GM19238 (cell line): ENCODE measurements around the gene SURF1.
A peak's percentile ranks its signal among the peaks of the same experiment; 100 is the strongest.
"Not testable (repeated sequence)": the region's sequence is repeated elsewhere in the genome, so short reads cannot be mapped to it uniquely, and the experiment has no call there.

Source experiments
- DNase-seq: peaks from one replicate; pipeline ENCODE4 v3.0.0; 2011; ENCODE audit warnings: low spot score; ENCODE audit not compliant: insufficient read length

The SURF1 gene

DNA sequence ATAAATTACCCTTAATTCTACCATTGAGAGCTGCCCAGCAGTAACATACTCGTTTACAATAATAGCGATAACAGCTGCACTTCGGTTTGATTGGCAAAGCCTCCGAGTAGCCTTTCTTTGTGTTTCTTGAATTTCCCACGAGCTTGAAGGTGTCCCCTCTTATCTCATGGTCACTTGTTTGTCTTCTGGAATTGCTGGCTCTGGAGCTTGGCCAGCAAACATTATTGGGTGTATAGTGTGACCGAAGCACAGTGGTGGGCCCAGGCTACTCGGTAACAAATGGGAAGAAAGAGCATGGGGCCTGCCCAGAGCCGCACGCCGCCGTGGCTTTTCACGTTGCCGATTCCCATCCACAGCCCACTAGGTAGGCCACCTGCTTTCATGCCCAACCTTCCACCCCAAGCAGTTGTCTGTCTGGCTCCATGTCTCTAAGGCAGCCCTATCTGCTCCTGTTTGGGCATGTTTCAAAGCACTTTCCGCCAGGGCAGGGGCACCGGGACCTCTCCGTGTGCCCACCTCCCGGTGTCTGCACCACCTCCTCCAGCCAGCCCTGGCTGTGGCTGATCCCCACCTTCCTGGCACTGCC lies 28.5 kb upstream of the SURF1 start:
- DNase-seq: no peak

DNA sequence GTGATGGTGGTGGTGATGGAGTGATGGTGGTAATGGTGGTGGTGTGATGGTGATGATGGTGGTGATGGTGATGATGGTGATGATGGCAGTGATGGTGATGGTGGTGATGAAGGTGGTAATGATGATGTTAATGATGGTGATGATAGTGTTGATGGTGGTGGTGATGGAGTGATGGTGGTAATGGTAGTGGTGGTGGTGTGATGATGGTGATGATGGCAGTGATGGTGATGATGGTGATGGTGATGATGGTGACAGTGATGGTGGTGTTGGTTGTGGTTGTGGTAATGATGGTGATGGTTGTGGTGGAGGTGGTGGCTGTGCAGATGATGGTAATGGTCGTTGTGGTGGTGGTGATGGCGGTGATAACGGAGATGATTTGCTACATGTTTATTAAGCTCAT lies 27.2 kb upstream of the SURF1 start:
- no peak for DNase-seq

DNA sequence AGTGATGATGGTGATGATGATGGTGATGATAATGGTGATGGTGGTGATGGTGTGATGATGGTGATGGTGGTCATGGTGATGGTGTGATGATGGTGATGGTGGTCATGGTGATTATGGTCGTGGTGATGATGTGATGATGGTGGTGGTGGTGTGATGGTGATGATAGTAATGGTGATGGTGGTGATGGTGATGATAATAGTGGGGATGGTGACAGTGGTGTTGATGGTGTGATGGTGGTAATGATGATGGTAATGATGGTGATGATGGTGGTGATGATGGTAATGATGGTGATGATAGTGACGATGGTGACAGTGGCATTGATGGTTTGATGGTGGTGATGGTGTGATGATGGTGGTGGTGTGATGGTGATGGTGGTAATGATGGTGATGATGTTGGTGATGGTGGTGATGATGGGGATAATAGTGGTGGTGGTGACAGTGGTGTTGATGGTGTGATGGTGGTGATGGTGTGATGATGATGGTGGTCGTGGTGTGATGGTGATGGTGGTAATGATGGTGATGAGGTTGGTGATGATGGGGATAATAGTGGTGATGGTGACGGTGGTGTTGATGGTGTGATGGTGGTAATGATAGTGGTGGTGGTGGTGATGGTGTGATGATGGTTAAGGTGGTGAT lies 26.3 kb upstream of the SURF1 start:
- DNase-seq: no peak

DNA sequence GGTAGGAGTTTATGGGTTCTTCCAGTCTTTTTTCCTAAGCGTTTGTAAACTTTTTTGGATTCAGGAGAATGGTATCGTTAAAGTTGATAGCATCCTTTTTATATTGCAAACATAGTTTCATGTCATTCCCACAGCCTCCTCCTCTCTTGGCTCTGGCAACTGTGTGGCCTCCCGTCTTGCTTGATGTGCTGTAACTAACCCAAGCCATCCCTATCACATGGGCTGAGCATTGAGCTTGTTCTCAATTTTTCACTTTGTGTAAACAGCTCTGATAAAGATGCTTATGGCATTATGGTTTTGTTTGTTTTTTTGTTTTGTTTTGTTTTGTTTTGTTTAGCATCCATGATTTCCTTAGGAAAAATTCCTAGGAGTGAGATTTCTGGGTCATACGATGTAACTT lies 24.4 kb upstream of the SURF1 start:
- DNase-seq: no peak

DNA sequence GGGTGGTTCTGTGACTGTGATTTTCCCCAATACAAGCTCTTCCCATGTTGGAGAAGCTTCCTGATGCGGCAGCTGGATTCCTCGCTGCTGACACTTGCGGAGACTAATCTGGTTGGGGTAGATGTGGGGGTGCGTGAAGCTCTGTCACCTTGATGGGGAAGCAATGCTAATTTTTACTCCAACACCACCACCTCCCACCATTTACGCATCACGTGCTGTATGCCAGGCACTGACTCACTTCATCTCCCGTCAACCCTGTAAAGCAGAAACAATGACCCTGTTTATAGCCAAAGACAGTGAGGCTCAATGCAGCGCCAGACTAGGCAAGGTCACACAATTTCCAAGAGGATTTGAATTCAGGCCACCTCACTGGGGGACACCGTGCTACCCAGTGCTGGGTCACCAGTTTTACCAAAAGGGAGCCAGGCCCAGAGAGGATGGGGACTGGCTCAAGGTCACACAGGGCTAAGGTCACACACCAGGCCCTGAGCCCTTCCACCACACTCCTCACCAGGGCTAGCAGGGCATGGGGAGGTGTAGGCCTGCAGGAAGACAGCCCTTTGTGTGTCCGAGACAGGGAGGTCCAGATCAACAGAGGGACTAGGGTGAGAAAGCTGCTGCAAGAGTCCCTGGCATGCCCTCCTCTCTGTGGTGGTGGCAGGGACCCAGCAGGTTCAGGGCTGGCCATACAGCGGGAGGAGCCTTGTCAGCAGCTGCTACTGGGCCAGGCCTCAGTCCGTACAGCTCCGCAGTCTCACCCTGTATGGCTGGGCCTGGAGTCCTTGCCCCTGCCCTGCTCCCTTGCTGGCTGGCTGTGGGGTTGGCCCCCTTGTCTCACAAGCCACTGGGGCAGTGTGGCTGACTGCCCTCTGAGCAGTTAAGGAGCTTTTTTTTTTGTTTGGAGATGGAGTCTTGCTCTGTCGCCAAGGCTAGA lies 23.1 kb upstream of the SURF1 start:
- no peak for DNase-seq

DNA sequence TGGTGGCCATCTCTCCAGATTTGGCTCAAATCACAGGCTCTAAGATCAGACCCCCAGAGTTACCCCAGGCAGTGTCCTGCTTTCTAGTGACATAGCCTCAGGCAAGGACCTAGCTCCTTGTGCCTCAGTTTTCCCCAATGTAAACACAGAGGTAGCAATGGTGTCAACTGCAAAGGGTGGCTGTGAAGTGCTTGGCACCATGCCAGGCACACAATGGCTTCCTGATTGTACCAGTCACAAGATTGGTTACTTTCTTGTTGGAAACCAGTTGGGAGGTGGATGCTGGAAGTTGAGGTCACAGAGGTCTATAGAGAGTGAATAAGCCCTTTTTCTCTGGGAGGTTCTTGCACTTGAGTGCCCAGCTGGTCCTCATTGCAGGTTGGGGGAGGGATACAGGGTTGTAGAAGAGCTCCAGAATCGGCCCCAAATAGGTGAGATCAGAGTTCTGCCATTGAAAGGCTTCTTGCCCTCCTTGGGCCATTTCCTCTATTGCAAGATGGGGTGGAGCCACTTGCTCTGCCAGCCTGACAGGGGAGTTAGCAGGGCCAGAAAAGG lies 22.2 kb upstream of the SURF1 start:
- no peak for DNase-seq

DNA sequence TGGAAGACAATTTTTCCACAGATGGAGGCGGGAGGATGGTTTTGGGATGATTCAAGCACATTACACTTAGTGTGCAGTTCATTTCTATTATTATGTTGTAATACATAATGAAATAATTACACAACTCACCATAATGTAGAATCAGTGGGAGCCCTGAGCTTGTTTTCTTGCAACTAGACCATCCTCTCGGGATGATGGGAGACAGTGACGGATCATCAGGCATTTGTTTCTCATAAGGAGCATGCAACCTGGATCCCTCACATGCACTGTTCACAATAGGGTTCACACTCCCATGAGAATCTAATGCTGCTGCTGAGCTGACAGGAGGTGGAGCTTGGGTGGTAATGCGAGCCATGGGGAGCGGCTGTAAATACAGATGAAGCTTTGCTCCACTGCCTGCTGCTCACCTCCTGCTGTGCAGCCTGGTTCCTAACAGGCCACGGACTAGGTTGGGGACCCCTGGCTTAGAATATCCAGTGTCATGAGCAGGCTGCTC lies 21.5 kb upstream of the SURF1 start:
- no peak for DNase-seq

DNA sequence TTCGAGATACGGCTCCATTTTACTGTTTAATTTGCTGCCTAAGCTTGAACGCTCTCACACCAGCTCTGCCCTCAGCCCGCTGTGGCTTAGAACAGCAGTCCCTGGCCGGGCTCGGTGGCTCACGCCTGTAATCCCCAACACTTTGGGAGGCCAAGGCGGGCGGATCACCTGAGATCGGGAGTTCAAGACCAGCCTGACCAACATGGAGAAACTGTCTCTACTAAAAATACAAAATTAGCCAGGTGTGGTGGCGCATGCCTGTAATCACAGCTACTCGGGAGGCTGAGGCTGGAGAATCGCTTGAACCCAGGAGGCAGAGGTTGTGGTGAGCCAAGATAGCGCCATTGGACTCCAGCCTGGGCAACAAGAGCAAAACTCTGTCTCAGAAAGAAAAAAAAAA lies 21.0 kb upstream of the SURF1 start:
- not testable (repeated sequence) for DNase-seq

DNA sequence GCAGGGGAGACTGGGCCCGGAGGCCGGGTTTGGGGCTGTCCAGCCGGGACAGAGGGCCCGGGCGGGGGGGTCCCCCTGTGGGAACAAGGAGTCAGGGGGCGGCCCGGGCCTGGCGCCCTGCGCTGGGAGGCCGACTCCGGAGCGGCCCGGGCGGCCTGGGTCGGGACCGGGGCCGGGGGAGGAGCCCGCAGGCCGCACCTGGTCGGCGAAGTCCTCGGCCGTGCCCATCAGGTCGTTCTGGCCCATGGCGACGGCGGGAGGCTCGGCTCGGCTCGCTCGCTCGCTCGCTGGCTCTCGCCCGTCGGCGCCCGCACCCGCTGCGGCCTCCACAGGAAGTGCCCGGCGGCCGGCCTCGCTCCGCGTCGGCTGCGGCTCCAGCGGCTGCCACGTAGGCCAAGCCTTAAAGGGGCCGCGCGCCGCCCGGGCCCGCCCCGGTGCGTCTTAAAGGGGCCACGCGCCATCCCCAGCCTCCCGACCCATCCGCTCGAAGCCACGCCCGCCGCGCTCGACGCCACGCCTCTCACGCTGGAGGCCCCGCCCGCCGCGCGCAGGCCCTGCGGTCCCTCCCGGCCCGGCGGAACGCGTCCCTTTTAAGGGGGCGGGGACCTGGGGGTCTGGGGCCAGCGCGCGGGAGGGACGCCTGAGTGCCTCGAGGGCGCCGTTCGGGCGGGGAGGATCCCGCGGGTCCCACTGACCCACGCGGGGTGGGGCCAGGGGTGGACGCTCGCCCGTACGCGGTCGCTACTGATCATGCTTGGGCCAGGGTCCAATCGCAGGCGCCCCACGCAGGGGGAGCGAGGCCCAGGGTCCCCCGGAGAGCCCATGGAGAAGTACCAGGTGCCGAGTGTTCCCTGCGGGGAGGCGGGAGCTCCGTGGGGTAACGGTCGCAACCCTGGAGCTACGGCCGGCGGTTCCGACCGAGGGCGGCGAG lies 19.7 kb upstream of the SURF1 start, which contains the start of the genes STKLD1 and SURF4:
STKLD1 (plus strand) TSS at position 643 of the 931 bp plus-strand sequence; CDS start at position 751, 108 bp downstream.
SURF4 (minus strand) TSS at position 337 of the 931 bp plus-strand sequence; CDS start at position 246, 91 bp downstream.
- peak; percentile 100 for DNase-seq

DNA sequence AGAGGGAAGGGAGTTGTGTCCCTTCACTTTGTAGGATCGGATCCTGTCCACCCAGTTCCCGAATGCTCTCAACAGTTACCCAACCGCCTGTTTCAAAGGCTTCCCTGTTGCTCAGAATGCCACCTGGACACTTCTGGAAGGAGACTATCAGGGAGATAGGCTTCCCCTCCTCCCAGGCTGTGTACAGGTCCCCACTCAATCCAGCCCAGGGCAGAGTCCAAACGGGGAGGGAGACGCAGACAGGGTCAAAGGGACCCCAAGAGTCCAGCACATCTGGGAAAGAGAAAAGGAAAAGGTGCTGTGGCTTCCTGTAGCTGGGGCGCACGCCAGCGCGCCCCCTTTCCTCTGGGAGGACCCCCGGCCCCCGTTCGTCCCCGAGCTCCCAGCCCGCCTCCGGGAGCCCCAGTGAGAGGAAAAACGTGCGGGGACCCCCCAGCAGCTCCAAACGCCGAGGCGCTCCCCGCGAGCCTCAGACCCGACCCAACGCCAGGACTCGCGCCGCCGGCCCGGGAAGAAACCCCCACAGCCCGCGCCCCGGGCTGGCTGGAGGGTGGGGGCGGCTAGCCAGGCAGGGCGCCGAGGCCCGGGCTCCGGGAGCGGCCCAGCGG lies 18.9 kb upstream of the SURF1 start:
- peak; percentile 60 for DNase-seq

DNA sequence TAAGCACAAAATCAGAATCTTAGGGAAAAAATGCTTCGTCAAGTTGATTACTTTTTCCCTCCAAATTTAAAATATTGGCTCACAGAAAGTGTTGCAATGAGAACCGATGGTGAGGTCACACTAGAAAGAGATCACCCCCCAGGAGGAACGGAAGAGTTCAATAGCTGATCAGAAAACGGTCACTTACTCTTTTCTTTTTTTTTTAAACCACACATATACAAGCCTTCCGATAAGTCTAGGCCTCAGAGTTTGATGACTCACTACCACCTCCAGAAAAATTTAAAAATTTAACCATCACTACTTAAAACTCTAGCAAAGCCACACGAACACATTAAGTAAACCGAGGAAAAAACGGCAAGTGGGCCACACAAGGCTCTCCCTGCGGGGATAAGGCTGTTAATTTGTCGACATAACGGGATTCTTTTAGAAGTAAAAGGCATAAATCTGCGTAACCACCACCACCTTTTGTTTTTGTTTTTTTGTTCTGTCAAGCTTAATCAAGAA lies 18.4 kb upstream of the SURF1 start:
- no peak for DNase-seq

DNA sequence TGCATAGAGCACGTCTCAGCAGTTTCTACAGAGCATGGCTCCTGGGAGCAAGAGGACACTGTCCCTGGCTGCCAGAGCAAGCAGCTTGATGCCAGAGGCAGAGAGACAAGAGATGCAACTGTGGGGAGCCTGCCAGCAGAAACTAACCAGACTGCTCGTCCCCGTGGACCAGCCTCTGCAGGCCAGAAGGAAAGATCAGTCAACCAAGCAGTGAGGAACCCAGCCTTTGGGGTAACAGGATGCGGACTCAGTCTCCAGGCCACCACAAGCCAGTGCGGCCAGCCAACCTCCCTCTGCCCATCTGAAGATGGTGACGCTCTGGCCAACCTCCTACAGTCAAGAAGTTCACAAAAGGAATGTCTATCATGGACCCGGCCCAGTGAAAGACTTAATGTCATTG lies 15.9 kb upstream of the SURF1 start:
- no peak for DNase-seq

DNA sequence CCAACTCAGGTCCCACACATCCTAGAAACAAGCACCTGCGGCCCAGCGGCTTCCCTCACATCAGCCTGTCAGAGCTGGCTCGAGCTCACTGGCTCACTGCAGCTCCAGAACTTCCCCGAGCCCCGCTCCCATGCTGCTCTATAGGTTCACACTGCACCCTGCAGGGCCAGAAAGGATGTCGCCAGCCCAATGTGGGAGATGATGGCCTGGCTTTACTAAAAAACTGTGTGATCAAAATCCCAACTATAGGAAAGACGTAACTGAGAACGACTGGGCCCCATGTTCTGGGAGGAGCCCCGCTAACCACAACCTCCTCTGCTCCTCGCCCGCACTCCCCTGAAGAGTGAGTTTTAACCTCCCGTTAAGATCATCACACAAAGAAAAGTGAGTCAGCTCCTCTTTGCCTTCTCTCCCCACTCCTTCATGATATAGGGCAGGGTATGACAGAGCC lies 15.0 kb upstream of the SURF1 start:
- no peak for DNase-seq

DNA sequence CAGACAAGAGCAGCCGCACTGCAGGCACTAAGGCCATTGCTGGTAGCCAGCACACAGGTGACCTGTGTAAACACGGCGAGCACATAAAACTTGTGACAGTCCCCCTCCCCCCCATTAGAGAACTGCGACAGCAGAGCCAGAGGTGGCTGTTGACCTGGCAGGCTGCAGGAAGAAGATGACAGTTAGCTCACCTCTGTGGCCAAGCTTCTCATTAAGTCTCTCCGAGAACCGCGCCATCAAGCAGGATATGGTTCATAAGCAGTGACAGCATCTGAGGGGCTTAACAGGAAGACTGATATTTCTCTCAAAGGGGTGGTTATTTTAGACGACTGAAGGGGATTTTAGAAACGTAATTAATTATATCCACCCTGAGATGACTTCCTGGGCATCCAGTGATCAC lies 14.4 kb upstream of the SURF1 start:
- no peak for DNase-seq

DNA sequence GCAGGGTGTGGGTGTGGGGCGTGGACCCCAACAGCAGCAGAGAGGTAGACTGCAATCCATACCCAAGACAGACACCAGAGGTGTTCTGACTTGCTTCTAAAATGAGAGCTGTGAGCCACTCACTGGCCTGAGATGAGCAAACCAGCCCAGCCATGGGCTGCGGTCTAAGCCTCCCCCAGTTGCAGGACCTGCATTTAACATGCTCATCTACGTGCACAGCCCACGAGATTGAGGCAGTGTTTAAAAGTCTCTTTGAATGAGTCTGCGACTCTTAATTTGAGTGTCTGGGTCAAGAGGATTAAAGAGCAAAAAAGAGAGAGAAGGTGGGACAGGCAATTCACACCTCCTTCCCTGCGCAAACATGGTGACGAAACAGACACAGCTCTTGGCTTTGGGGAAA lies 13.6 kb upstream of the SURF1 start:
- no peak for DNase-seq

DNA sequence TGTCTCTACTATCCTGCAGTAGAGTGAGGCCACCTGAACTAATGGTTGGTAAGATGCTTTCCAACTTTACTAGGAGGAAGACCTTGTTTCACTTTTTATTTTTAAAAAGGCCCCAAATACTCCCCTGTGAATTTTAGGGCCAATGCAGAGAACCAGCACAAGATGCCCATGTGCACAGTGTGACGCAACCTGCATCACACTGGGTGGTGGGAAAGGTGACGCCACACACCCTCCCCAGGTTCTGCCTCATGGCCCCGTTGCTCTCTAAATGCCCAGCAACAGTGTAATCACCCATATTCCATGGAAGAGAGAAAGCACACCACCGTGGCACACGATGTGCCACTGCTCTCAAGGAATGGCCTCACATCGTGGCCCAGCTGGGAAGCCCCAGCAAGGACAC lies 13.1 kb upstream of the SURF1 start:
- DNase-seq: no peak

DNA sequence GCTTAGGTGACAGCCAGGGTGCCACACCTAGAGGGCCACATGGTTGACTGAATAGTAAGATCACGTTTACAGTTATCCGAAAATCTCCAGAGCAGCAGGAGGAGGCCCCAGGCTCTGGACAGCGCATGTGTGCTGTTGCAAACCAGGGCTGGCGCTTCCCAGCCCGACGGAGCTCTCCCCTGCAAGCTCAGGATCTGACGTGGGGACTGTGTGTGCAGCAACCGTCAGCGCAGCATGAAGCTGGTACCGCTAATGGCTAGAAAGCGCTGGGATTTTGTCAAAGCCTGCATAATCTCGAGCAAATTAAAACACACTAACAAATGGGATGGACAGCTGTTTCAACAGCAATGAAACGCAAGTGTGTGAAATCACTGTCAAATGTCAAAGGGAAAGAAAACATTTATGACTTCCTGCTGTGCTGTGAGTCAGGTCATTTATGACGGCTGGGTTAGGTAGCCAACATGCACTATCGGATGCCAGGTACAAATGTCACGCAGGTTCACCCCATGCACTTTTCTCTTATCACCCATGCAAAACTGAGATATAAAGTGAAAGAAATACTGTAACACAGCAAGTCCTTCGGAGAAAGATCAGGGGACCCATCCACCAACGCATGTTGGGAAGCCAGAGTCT lies 12.1 kb upstream of the SURF1 start:
- DNase-seq: no peak

DNA sequence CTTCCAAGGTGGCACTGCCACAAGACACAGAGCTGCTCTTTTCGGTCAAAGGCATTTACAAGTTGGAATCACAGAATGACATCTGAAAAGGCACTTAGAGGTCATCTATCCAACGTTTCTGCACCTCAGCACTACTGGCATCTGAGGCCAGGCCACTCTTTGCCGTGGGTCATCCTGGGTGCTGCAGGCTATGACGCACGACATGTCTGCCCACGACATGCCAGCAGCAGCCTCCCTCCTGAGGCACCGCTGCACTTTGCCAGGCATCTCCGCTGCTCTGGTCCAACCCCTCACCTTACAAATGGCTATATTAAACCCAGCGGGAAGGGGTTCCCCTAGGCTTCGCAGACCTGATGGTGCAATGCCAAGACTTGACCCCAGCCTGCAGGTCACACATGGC lies 11.5 kb upstream of the SURF1 start:
- DNase-seq: no peak

DNA sequence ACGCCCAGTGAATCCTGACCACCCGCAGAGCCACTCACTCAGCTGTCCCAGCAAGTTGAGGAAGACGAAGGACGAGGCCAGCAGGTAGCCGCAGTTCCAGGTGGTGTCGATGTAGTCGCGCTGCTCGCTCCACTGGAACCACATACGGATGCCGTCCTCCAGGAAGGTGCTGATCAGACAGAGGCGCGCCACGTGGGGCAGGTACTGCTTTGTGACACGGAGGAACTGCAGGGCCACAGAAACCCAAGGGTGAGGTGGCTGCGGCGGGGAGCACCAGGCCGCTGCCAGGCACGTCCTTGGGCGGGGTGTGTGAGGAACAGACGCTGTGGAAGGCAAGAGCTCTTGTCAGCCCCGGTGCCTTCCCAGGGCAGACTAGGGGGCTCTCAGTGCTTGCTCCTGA lies 10.9 kb upstream of the SURF1 start:
- DNase-seq: no peak
